HG03196 (cell line): Measurements from ENCODE around the gene ANKRD33B.

Experiments used
- ATAC-seq: cut with Tn5 transposase; IDR thresholded peaks from one replicate; pipeline ENCODE4 v1.9.1; 2021; ENCODE audit not compliant: unreplicated experiment

The ANKRD33B gene

DNA sequence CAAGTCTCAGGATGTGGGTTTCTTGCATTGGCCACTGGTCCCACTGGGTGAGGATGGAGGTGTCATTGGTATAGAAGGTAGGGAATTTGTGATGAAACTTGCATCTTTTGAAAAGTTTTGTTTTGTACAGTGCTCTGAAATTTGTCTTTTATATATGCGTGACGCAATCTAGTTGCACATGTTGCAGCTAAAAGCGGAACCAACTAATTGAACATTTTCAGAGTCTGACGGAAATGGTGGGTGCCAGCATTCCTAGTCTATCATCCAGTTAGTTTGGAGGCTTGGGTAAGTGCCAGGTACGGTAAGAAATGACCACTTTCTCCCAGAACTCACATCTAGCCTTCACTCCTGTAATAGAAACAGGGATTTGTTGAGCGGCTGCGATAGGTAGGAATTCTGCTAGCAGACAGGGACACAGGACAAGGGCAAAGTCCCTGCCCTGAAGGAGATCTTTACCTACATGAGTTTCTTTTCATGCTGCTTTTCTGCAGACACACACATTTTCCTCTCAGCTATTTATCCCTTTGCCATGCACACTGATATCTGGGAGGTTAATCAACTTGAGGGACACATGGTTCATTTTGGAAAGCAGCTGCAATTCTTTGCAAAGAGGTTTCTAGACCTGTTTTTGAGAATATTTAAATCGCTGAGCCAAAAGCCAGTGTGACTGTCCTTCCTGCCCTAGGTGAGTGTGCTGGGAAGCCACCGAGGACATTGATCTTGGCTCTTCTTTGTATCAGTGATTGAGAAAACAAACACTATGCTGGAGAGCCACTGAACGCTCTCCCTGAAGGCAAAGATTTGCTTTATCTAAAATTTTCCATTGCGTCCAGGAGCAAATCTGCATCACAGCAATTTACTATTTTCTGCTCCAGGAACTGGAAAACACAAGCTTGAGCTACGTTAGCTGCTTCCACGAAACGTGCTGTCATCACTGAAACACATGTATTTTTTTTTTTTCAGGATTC, 107.5 kb downstream of the ANKRD33B start:
- ATAC-seq = no peak

- no peak for ATAC-seq
These were observed 108.5 kb downstream of the ANKRD33B start for GRCh38 chr5:10672146-10673016.

DNA sequence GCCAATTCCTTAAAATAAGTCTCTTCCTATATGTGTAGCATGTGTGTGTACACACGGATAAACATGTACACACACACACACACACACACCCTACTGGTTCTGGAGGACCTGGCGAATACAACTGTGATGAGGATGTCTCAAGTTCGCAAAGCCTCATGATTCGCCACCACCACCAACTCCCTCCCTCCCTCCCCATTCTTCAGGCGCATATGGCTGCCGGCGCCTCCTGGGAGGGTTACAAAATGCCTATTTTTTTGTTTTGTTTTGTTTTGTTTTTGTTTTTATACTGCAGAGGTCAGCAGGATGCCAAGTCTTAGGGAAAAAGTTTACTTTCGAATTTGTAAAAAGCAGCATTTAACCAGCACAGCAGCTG, 109.1 kb downstream of the ANKRD33B start:
- ATAC-seq = no peak

- ATAC-seq = no peak
These were observed 109.5 kb downstream of the ANKRD33B start for GRCh38 chr5:10673407-10673806.

DNA sequence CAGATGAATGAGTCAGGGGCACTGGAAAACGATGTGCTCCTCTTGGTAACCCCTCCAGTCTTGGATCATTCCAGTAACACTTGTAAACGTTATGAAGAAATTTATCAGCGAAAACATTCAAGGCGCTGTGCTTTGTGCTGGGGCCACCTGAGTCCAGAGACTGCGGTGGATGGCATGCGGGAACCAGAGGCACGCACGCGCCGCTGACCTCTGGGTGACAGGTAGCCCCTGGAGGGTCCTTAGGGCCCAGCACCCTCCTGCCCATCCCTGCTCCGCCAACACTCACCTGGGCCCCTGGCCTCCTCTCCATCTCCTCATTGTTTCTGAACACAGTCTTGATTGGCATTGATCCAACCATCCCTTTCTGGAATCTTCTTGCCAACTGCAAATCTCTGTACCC, 110.2 kb downstream of the ANKRD33B start:
- no peak for ATAC-seq

DNA sequence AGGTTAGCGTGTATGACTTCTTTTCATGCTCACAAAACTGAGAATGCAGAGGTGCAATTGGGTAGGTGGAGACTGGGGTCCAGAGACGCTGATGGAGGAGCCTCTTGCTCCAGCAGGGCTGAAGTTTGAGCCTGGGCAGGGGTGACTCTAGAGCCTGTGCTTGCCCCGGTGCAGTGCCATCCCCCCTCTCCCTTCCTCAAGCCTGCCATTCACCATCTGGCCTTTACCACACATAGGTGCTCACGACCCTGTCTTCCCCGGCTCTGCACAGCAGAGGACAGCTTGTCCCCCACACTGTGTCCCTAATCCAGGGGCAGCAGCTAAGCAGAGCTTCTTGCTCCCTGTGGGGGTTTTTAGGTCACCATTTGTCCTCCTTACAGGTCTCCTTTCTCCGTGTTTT, 110.7 kb downstream of the ANKRD33B start:
- no peak for ATAC-seq

- ATAC-seq = no peak
These were observed 111.4 kb downstream of the ANKRD33B start for GRCh38 chr5:10675177-10675700.

GRCh38 chr5:10676224-10676623, 112.4 kb downstream of the ANKRD33B start:
- ATAC-seq = no peak

DNA sequence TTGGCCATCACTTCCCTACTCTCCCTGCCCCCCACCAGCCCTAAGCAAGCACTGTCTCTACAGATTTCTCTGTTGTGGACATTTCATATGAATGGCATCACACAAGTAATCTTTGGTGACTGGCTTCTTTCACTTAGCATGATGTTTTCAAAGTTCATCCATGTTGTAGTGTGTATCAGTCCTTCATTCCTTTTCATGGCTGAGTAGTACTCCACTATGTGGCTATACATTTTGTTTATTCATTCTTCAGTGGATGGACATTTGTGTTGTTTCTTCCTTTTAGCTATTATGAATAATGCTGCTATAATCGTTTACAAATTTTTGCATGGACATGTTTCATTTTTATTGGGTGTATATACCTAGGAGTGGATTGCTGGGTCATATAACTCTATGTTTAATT, 113.1 kb downstream of the ANKRD33B start:
- no peak for ATAC-seq

- no peak for ATAC-seq
These were observed 113.7 kb downstream of the ANKRD33B start for GRCh38 chr5:10677533-10677932.

DNA sequence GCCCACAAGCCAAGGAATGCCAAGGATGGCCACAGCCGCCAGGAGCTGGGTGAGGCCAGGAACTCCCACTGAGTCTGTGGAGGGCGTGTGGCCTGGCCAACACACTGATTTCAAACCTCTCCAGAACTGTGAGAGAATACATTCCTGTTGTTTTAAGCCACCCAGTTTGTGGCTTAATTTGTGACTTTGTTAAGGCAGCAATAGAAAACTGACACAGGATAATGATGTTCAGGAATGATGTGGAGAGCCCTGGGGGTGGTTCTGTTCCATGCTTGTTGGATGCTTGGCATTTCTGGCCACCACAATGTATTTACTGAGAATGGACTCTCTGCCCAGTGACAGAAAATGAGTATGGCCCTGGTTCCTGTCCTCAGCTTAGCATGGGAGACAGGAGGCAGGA, 114.4 kb downstream of the ANKRD33B start:
- no peak for ATAC-seq

- no peak for ATAC-seq
These were observed 115.6 kb downstream of the ANKRD33B start for GRCh38 chr5:10679336-10679988.

- no peak for ATAC-seq
These were observed 117.1 kb downstream of the ANKRD33B start for GRCh38 chr5:10680876-10681481.

- ATAC-seq = no peak
These were observed 118.1 kb downstream of the ANKRD33B start for GRCh38 chr5:10681731-10682679.

DNA sequence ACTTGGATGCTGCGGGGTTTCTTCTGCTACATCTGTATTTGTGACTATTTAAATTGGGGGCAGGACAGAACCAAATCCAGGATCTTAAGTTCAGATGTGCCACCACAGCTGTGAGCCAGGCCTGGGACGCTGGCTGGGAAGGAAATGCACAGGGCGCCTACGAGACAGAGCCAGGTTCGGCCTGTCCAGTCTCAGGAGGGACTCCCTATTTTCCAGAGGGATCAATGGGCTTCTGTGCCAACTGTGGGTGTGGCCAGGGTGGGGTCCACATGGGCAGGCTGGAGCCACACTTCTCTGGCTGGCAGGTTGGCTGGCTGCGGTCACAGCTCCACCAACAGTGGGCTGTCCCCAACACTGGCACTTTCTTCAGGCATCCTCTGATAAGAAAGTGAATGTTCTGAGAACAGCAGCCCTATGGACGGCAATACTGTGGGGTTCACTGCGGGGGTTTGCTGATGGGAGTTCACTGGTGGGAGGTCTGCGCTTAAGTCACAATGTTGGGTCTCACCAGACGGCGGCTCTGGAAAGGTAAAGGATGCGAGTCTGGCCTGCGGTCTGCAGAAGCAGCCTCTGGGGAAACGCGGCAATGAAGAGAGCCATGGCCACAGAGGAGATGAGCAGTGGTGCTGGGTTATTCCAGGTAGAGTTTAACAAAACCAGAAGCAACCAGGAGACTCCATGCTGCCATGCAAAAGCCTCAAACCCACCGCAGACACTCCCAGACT, 119.1 kb downstream of the ANKRD33B start:
- ATAC-seq = no peak

DNA sequence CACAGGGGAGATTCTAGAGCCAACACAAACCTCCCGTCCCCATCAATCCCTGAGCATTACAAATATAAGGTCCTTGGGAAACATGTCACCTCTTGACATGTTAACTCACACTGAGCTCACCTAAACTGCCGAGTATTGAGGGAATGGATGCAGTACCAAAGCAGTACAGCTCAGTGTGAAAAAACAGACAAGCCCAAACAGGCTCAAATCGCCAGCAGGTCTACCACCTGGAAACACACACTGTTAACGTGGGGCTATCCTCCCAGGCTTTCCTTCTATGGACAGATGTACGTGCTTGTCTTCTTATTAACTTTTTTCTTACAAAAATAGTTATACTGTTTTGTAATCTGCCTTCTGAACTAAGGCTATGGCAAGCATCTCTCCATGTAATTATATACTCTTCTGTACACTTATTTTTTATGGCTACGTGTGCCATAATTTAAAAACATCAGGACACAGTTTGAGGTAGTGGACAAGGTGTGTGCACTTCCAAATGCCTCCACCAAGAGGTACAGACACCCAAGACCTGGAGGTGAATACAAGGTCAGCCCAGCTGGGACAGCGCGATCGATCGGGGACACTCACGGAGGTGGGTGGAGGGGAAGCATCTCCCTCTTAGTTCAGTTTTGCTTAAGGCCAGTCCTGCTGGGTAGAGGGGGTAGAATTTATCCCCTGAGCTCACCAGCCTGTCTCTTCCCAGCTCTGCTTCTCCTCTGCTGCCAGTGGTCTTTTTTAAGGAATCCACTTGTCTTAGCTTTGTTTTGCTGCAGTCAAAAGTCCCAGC, 120.6 kb downstream of the ANKRD33B start:
- ATAC-seq = peak; percentile 28

DNA sequence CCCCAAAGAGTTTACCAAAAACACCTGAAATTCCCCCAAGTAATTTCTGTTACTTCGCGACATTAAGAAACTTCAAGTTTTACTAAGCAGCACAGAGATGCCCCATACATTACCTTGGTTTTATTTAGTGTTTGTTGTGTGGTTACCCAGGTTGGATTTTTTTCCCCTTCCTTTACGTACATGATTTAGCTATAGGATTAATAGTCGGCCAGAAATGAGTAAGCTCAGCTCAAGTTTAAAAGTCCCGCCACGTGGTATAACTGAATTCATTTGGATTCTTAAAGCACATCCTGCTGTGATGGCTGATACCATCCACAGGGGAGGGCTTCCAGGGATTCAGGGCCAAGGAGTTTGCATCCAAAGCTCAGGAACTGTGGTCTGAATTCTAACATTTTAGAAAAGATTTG, 121.2 kb downstream of the ANKRD33B start:
- peak; percentile 69 for ATAC-seq

GRCh38 chr5:10686890-10687289, 123.0 kb downstream of the ANKRD33B start:
- no peak for ATAC-seq
